A549 treated with AZD9567 at 1 μM for 4 hours (cell line): ENCODE data around the gene CXCR1. TPM values are rescaled to one million over a fixed set of nuclear protein-coding genes. Genes with fewer than 3 reads are reported as not detected.

Experiments used
- total RNA-seq: library from RNA; stranded (reverse); fragments of 200-300 nt; extraction: Qiagen RNA extraction; gene quantifications from 5 replicates; pipeline ENCODE4 v1.2.3, GENCODE V29; 2022; ENCODE audit not compliant: insufficient read depth

The CXCR1 gene
- not detected in 5 replicates for total RNA-seq

GRCh38 chr2:218166791-218167190 lies at the start of gene CXCR1:
Gene CXCR1, minus strand, starts transcription at chr2:218166962. Its CDS starts 1,751 bp downstream, at chr2:218165211.

GRCh38 chr2:218125626-218126080 lies 41.1 kb downstream of the CXCR1 start, which contains the start of gene CXCR2:
Gene CXCR2, plus strand, starts transcription at chr2:218126028. Its CDS starts 8,774 bp downstream, at chr2:218134802.

Other genes starting within 250 kb of the CXCR1 start
- 6.2 to 13.3 TPM (median 10.3 TPM) in 5 replicates for gene TNS1, start 164.0 kb downstream of the CXCR1 start, total RNA-seq
- gene RUFY4, start 97.7 kb downstream of the CXCR1 start, total RNA-seq = 0.02 to 0.12 TPM in 2 of 5 replicates, not detected in the others
- gene CXCR2, start 40.9 kb downstream of the CXCR1 start, total RNA-seq = 0.10 TPM in 1 of 5 replicates, not detected in the others
- 273 to 294 TPM (median 291 TPM) in 5 replicates for gene ARPC2, start 50.2 kb upstream of the CXCR1 start, total RNA-seq
- gene GPBAR1, start 94.1 kb upstream of the CXCR1 start, total RNA-seq = 0.19 to 0.29 TPM (median 0.22 TPM) in 4 of 5 replicates, not detected in the other
- gene AAMP, start 103.2 kb upstream of the CXCR1 start, total RNA-seq = 131 to 171 TPM (median 135 TPM) in 5 replicates
- 65.7 to 70.1 TPM (median 68.5 TPM) in 5 replicates for gene PNKD, start 103.6 kb upstream of the CXCR1 start, total RNA-seq
- 117 to 170 TPM (median 125 TPM) in 5 replicates for gene TMBIM1, start 125.5 kb upstream of the CXCR1 start, total RNA-seq
- 0.05 to 0.08 TPM (median 0.06 TPM) in 3 of 5 replicates, not detected in the others for gene CATIP, start 189.9 kb upstream of the CXCR1 start, total RNA-seq
- gene SLC11A1, start 215.3 kb upstream of the CXCR1 start, total RNA-seq = 0.14 to 0.34 TPM (median 0.22 TPM) in 4 of 5 replicates, not detected in the other
- gene CTDSP1, start 232.9 kb upstream of the CXCR1 start, total RNA-seq = 58.8 to 66.4 TPM (median 60.8 TPM) in 5 replicates